IMR-90 (cell line): Measurements from ENCODE around the gene FUS. TPM values are rescaled to one million over a fixed set of nuclear protein-coding genes. Genes with fewer than 3 reads are reported as not detected.

Experiments used
- ATAC-seq: fragments of 200-7000 bp; cut with Tn5 transposase; 2 replicates; pipeline ENCODE4 v1.9.1; 2020; ENCODE audit warnings: low read depth, mild to moderate bottlenecking, moderate library complexity
- BruUV-seq: library from RNA; stranded (reverse); fragments of 400-500 nt; replicated peaks from 2 replicates; lab custom pipeline; 2021; lab: Mats Ljungman, UMichigan
- CTCF ChIA-PET: fragments of 300-600 bp; formaldehyde crosslinking; extraction: SDS; loops from one replicate; lab custom pipeline; 2021; ENCODE audit warnings: antibody characterized with exemption; lab: Yijun Ruan, JAX
- POLR2A ChIA-PET: fragments of 300-600 bp; sonication (Branson Sonifier 250); formaldehyde crosslinking; loops from one replicate; lab custom pipeline; 2022; ENCODE audit warnings: antibody characterized with exemption; ENCODE audit not compliant: unreplicated experiment; lab: Charles Lee
- DNase-seq: peaks from one replicate; pipeline ENCODE4 v3.0.0; 2013
- H2AFZ ChIP-seq: replicated peaks from 2 replicates; pipeline ENCODE3; 2013; ENCODE audit warnings: low read length, mild to moderate bottlenecking; ENCODE audit not compliant: poor library complexity
- H2AK5ac ChIP-seq: 2 replicates; pipeline ENCODE4 v1.6.1; 2013; ENCODE audit warnings: low read depth, low read length, inconsistent platforms
- H2AK9ac ChIP-seq: replicated peaks from 2 replicates; pipeline ENCODE3; 2013; ENCODE audit warnings: mild to moderate bottlenecking, low read depth, low read length, moderate library complexity; ENCODE audit not compliant: poor library complexity
- H2BK120ac ChIP-seq: 2 replicates; pipeline ENCODE4 v1.6.1; 2013; ENCODE audit warnings: low read depth, low read length, inconsistent platforms
- H2BK15ac ChIP-seq: 3 replicates; pipeline ENCODE4 v1.6.1; 2013; ENCODE audit warnings: low read depth, low read length, inconsistent platforms
- H2BK20ac ChIP-seq: 2 replicates; pipeline ENCODE4 v1.6.1; 2013; ENCODE audit warnings: low read depth, mild to moderate bottlenecking, inconsistent platforms, low read length, moderate library complexity
- H2BK5ac ChIP-seq: 2 replicates; pipeline ENCODE4 v1.6.1; 2013; ENCODE audit warnings: mild to moderate bottlenecking, low read depth, low read length, inconsistent platforms; ENCODE audit not compliant: poor library complexity, severe bottlenecking
- H3K14ac ChIP-seq: replicated peaks from 2 replicates; pipeline ENCODE4 v1.6.1; 2013; ENCODE audit warnings: low read depth, low read length, inconsistent platforms
- H3K18ac ChIP-seq: 2 replicates; pipeline ENCODE4 v1.6.1; 2013; ENCODE audit warnings: low read depth, low read length, control low read depth
- H3K23ac ChIP-seq: 2 replicates; pipeline ENCODE4 v1.6.1; 2013; ENCODE audit warnings: low read depth, low read length, inconsistent platforms
- H3K27ac ChIP-seq: 2 replicates; pipeline ENCODE4 v1.5.1; 2013; ENCODE audit warnings: mild to moderate bottlenecking, control low read depth, low read length; ENCODE audit not compliant: insufficient read depth
- H3K27me3 ChIP-seq: 2 replicates; pipeline ENCODE4 v1.6.1; 2013; ENCODE audit warnings: low read length; ENCODE audit not compliant: control insufficient read depth, insufficient read depth
- H3K36me3 ChIP-seq: 2 replicates; pipeline ENCODE4 v1.6.1; 2013; ENCODE audit warnings: low read length, mixed read lengths; ENCODE audit not compliant: control insufficient read depth, insufficient read depth
- H3K4ac ChIP-seq: 2 replicates; pipeline ENCODE4 v1.6.1; 2013; ENCODE audit warnings: low read depth, low read length, inconsistent platforms
- H3K4me1 ChIP-seq: 2 replicates; pipeline ENCODE4 v1.6.1; 2013; ENCODE audit warnings: low read length, mixed read lengths; ENCODE audit not compliant: control insufficient read depth, insufficient read depth
- H3K4me2 ChIP-seq: 2 replicates; pipeline ENCODE4 v1.6.1; 2013; ENCODE audit warnings: low read depth, mild to moderate bottlenecking, control low read depth, low read length, moderate library complexity
- H3K4me3 ChIP-seq: 2 replicates; pipeline ENCODE4 v1.5.1; 2013; ENCODE audit warnings: low read depth, mild to moderate bottlenecking, control low read depth, low read length, moderate library complexity; ENCODE audit not compliant: insufficient read depth
- H3K56ac ChIP-seq: 2 replicates; pipeline ENCODE4 v1.6.1; 2013; ENCODE audit warnings: low read length, inconsistent platforms; ENCODE audit not compliant: insufficient read depth; ENCODE audit errors: extremely low read depth
- H3K79me1 ChIP-seq, 2 experiments: 2 replicates each; pipeline ENCODE4 v1.6.1; 2013; ENCODE audit warnings: low read length in 2 of 2, inconsistent platforms in 1 of 2, low read depth in 1 of 2
- H3K9ac ChIP-seq: 2 replicates; pipeline ENCODE4 v1.6.1; 2013; ENCODE audit warnings: low read depth, low read length, control low read depth
- H3K9me1 ChIP-seq: 2 replicates; pipeline ENCODE4 v1.6.1; 2013; ENCODE audit warnings: low read length, inconsistent platforms; ENCODE audit not compliant: insufficient read depth
- H3K9me3 ChIP-seq: 2 replicates; pipeline ENCODE4 v1.6.1; 2013; ENCODE audit warnings: low read length; ENCODE audit not compliant: control insufficient read depth, insufficient read depth
- H4K20me1 ChIP-seq: 2 replicates; pipeline ENCODE4 v1.6.1; 2013; ENCODE audit warnings: low read length, inconsistent platforms; ENCODE audit not compliant: insufficient read depth
- H4K5ac ChIP-seq: 2 replicates; pipeline ENCODE4 v1.6.1; 2013; ENCODE audit warnings: mild to moderate bottlenecking, low read depth, low read length, control low read depth
- H4K8ac ChIP-seq, 2 experiments: 2 replicates each; pipeline ENCODE4 v1.6.1; 2013; ENCODE audit warnings: low read depth in 2 of 2, low read length in 2 of 2, control low read depth in 1 of 2, inconsistent platforms in 1 of 2
- H4K91ac ChIP-seq: 2 replicates; pipeline ENCODE4 v1.6.1; 2013; ENCODE audit warnings: low read depth, low read length, inconsistent platforms; ENCODE audit not compliant: insufficient read depth
- CEBPB ChIP-seq: IDR thresholded peaks from 2 replicates; pipeline ENCODE4 v1.6.1; 2012; ENCODE audit warnings: low read depth, low read length, improper control_type of control experiment
- MAFK ChIP-seq: IDR thresholded peaks from 2 replicates; pipeline ENCODE4 v1.6.1; 2012; ENCODE audit warnings: low read depth, low read length, improper control_type of control experiment
- RFX5 ChIP-seq: IDR thresholded peaks from 2 replicates; pipeline ENCODE4 v1.8.0; 2012; ENCODE audit warnings: low read depth, mild to moderate bottlenecking, low read length, moderate library complexity
- SMC3 ChIP-seq: fragments of 150-350 bp; IDR thresholded peaks from 2 replicates; pipeline ENCODE4 v1.6.1; 2016; ENCODE audit warnings: low read depth, mild to moderate bottlenecking, antibody characterized with exemption, low read length, moderate library complexity
- WGBS, 2 experiments: methylation state at CpG; one replicate each; pipeline versions ENCODE4 v1.1.5 to v1.1.7; 2013; ENCODE audit warnings: missing lambda C conversion rate in 2 of 2; ENCODE audit not compliant: insufficient read length in 1 of 2; ENCODE audit errors: extremely low coverage in 2 of 2; 5-methylcytosine and 5-hydroxymethylcytosine counted together
- dilution Hi-C: fragments of 300-500 bp; cut with HindIII; formaldehyde crosslinking; loops from one replicate; pipeline ENCODE4 v1.14.3; 2018; ENCODE audit warnings: low sequenced_read_pairs; ENCODE audit not compliant: unreplicated experiment
- in situ Hi-C: fragments of 300-500 bp; cut with MboI; formaldehyde crosslinking; loops from 3 replicates; pipeline ENCODE4 v1.14.3; 2019; ENCODE audit warnings: low sequenced_read_pairs, inconsistent platforms, mixed read lengths
- intact Hi-C: fragments of 100-400 bp; cut with micrococcal nuclease; formaldehyde crosslinking; loops from 2 replicates; pipeline ENCODE4 v1.10.0; 2022
- polyA plus RNA-seq, 3 experiments: library from polyadenylated mRNA; depleted of rRNA; stranded (reverse); fragments of >200 nt; gene quantifications; 2 replicates each; pipeline ENCODE4 v1.2.3, GENCODE V29; 2012; ENCODE audit warnings: low replicate concordance in 1 of 3
- total RNA-seq: library from RNA; depleted of rRNA; stranded (reverse); fragments of >200 nt; gene quantifications from 2 replicates; pipeline ENCODE4 v1.2.3, GENCODE V29; 2012

The FUS gene
- total and polyA plus RNA-seq, 2 of the 4 experiments (the other 2 are of a cell fraction) = 42.8 to 340 TPM

GRCh38 chr16:31206776-31207175 is 26.8 kb downstream of the FUS start:
- Histone ChIP-seq H2AK9ac (no peak overlapping the region), H2AK5ac (no peak overlapping the region), H3K4me1 (peaks cover 4% of the 10 kb centered on the region; the same call in 1 of the 2 replicates), H3K27me3 (peaks cover 33% of the 10 kb centered on the region), H3K56ac (no peak overlapping the region), H2BK120ac (no peak overlapping the region), H3K27ac (no peak overlapping the region), H3K9ac (no peak overlapping the region), H4K20me1 (no peaks in the 10 kb centered on the region), H4K5ac (no peak overlapping the region), H3K79me1 (no peaks in the 10 kb centered on the region), H3K18ac (no peak overlapping the region), H3K23ac (no peak overlapping the region), H3K36me3 (no peaks in the 10 kb centered on the region), H2AFZ (no peak overlapping the region), H3K9me1 (no peaks in the 10 kb centered on the region), H3K4me3 (no peak overlapping the region), H3K4me2 (no peak overlapping the region), H3K14ac (no peak overlapping the region), H4K91ac (no peak overlapping the region), H4K8ac (no peak overlapping the region), H2BK20ac (no peak overlapping the region), H3K9me3 (no peaks in the 10 kb centered on the region), H3K4ac (no peak overlapping the region), H2BK15ac (no peak overlapping the region), H2BK5ac (no peak overlapping the region)
- no TSS peak for BruUV-seq
- WGBS, 2 experiments = no CpG with 5 or more reads among the region's 6 CpGs
- DNase-seq = no peak
- in situ Hi-C loops (no loop called here), dilution Hi-C loops (no loop called here), intact Hi-C loops (no loop called here)
- no peak for TF ChIP-seq SMC3
- no peak for TF ChIP-seq MAFK
- TF ChIP-seq CEBPB = no peak
- no peak for TF ChIP-seq RFX5
- ATAC-seq = no peak
- POLR2A ChIA-PET = interaction anchor here (0.6 kb wide), 1 partner anchor 27 kb away, joined by 9 read pairs; no protein-coding TSS in a partner anchor
- CTCF ChIA-PET = no interaction called here
